Measurements from ENCODE around the gene CDRT15L2.
"Not testable (repeated sequence)": the region's sequence is repeated elsewhere in the genome, so short reads cannot be mapped to it uniquely, and the experiment has no call there.

The CDRT15L2 gene

GRCh38 chr17:20583891-20584577, 4.5 kb downstream of the CDRT15L2 start:
- DNase-seq: not testable (repeated sequence)

GRCh38 chr17:20588744-20589453, 9.4 kb downstream of the CDRT15L2 start:
- DNase-seq: not testable (repeated sequence)

- DNase-seq: not testable (repeated sequence)
Observed at GRCh38 chr17:20589454-20589810, 9.9 kb downstream of the CDRT15L2 start.

- not testable (repeated sequence) for DNase-seq
Observed at GRCh38 chr17:20591040-20591439, 11.5 kb downstream of the CDRT15L2 start.

- not testable (repeated sequence) for DNase-seq
Observed at GRCh38 chr17:20605568-20605967, 26.0 kb downstream of the CDRT15L2 start.

GRCh38 chr17:20609490-20609889, 30.0 kb downstream of the CDRT15L2 start:
- not testable (repeated sequence) for DNase-seq

- DNase-seq: no peak
Observed at GRCh38 chr17:20611309-20611708, 31.8 kb downstream of the CDRT15L2 start.

- no peak for DNase-seq
Observed at GRCh38 chr17:20612635-20613034, 33.1 kb downstream of the CDRT15L2 start.

- DNase-seq: no peak
Observed at GRCh38 chr17:20613248-20613647, 33.7 kb downstream of the CDRT15L2 start.

- no peak for DNase-seq
Observed at GRCh38 chr17:20613905-20614304, 34.4 kb downstream of the CDRT15L2 start.

GRCh38 chr17:20615461-20615860, 35.9 kb downstream of the CDRT15L2 start:
- DNase-seq: not testable (repeated sequence)

All from SHP77 treated with DMSO at 0.1 percent for 48 hours (cell line).